HCT116 (cell line): ENCODE measurements around the gene PIK3CA.

ENCODE experiments used
- POLR2A ChIP-seq: IDR thresholded peaks from 2 replicates; pipeline ENCODE4 v1.7.0; 2011; ENCODE audit warnings: borderline replicate concordance; ENCODE audit not compliant: insufficient read depth, insufficient read length; ENCODE audit errors: extremely low read depth
- POLR2AphosphoS5 ChIP-seq: IDR thresholded peaks from 2 replicates; pipeline ENCODE4 v1.6.1; 2011; ENCODE audit warnings: mild to moderate bottlenecking, low read depth, low read length, moderate library complexity
- YY1 ChIP-seq: IDR thresholded peaks from 2 replicates; pipeline ENCODE4 v1.6.1; 2011; ENCODE audit warnings: low read length, low read depth, moderate library complexity, mild to moderate bottlenecking; ENCODE audit not compliant: insufficient replicate concordance; ENCODE audit errors: extremely low read depth
- ZNF274 ChIP-seq: fragments of 200-500 bp; sonication (Bioruptor generic); IDR thresholded peaks from 2 replicates; pipeline ENCODE4 v1.6.1; 2014; ENCODE audit warnings: mild to moderate bottlenecking, low read depth, low read length, inconsistent platforms
- TF ChIP-seq, protein P1 (sequence below), 3 experiments: fragments of 200-600 bp in 1 of 3; sonication (generic) in 1 of 3; IDR thresholded peaks in 2 of 3; conservative IDR thresholded peaks in 1 of 3; 2 replicates each; pipeline ENCODE4 v1.5.1; 2012 to 2017; ENCODE audit warnings: low read depth in 2 of 3, low read length in 2 of 3, antibody characterized with exemption in 1 of 3, borderline replicate concordance in 1 of 3, control low read depth in 1 of 3, mild to moderate bottlenecking in 1 of 3, mixed read lengths in 1 of 3, mixed run types in 1 of 3, moderate library complexity in 1 of 3; ENCODE audit not compliant: insufficient read depth in 1 of 3

DNA sequence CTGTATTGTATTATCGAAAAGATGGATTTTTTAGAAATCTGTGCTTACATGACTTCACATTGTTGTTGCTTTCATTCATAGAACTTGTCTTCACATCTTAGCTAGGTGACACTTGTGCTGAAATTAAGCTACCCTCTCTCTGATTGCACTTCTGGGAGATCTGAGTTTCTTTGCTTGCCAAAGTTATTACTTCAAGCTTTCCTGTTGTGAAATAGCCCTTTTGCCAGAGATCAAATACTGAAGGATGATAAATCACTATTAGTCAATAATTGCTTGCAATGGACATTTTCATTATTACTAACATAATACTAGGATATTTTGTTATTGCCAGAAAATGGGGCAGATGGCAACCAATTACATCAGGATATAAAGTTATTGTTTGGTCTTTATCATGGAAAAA lies 34.7 kb downstream of the PIK3CA start:
- no peak for TF ChIP-seq POLR2AphosphoS5
- no peak for TF ChIP-seq YY1
- TF ChIP-seq ZNF274: no peak
- no peak for TF ChIP-seq POLR2A
- TF ChIP-seq, protein P1, sequence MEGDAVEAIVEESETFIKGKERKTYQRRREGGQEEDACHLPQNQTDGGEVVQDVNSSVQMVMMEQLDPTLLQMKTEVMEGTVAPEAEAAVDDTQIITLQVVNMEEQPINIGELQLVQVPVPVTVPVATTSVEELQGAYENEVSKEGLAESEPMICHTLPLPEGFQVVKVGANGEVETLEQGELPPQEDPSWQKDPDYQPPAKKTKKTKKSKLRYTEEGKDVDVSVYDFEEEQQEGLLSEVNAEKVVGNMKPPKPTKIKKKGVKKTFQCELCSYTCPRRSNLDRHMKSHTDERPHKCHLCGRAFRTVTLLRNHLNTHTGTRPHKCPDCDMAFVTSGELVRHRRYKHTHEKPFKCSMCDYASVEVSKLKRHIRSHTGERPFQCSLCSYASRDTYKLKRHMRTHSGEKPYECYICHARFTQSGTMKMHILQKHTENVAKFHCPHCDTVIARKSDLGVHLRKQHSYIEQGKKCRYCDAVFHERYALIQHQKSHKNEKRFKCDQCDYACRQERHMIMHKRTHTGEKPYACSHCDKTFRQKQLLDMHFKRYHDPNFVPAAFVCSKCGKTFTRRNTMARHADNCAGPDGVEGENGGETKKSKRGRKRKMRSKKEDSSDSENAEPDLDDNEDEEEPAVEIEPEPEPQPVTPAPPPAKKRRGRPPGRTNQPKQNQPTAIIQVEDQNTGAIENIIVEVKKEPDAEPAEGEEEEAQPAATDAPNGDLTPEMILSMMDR (IDR thresholded peaks at IDR 0.05 in 2 of 3, conservative IDR thresholded peaks at IDR 0.05 in 1 of 3; ENCODE audit: borderline replicate concordance in 1 of 3, insufficient read depth in 1 of 3, low read depth in 2 of 3, low read length in 2 of 3): no peak
